ENCODE data around the gene PPIL3. TPM values are rescaled to one million over a fixed set of nuclear protein-coding genes. Genes with fewer than 3 reads are reported as not detected.

Gene PPIL3
- total RNA-seq, 4 donors from 2014 or later = 6.9 to 16.3 (median 13.4) TPM

GRCh38 chr2:200861617-200862155 is 27.2 kb downstream of the PPIL3 start:
- H3K4me1 ChIP-seq = peaks cover 41 to 72% (median 66%) of the 10 kb centered on the region in 4 donors
- 3% methylated on average over 4 of the region's 4 CpGs for WGBS
- H3K36me3 ChIP-seq = peaks cover 28 to 56% (median 34%) of the 10 kb centered on the region in 4 donors
- peaks cover 0 to 3% (median 0%) of the 10 kb centered on the region in 4 donors for H3K27me3 ChIP-seq
- no peak for TF ChIP-seq POLR2A (IDR thresholded peaks at IDR 0.05; ENCODE audit: low read depth)
- no peak for TF ChIP-seq CTCF (IDR thresholded peaks at IDR 0.05)
- no peak for TF ChIP-seq EP300 (IDR thresholded peaks at IDR 0.05)
- no peak for TF ChIP-seq POLR2AphosphoS5 (IDR thresholded peaks at IDR 0.05)
- intact Hi-C loops (cut with DNase I) = loop anchor here (5.0 kb wide), 1 partner anchor 49 kb away; the partner anchor contains the start of gene BZW1
- DNase-seq (ENCODE audit: extremely low spot score) = no peak
- H3K27ac ChIP-seq (replicated peaks in 1 of 4) = peak overlapping the region; percentile 98 to 100 (median 100)
- H3K4me3 ChIP-seq = peak overlapping the region; percentile 76 to 98 (median 90)
- no peaks in the 10 kb centered on the region for H3K9me3 ChIP-seq

- WGBS = 20% methylated on average over 12 of the region's 12 CpGs
These were observed 28.6 kb downstream of the PPIL3 start for GRCh38 chr2:200860092-200860795.

GRCh38 chr2:200856806-200857205 is 32.1 kb downstream of the PPIL3 start:
- intact Hi-C loops (cut with DNase I) = no loop called here
- peaks cover 37 to 74% (median 63%) of the 10 kb centered on the region in 4 donors for H3K4me1 ChIP-seq
- no peak overlapping the region for H3K27ac ChIP-seq (replicated peaks in 1 of 4)
- H3K9me3 ChIP-seq = no peaks in the 10 kb centered on the region
- no peak for DNase-seq (ENCODE audit: extremely low spot score)
- 83% methylated on average over 8 of the region's 8 CpGs for WGBS
- H3K36me3 ChIP-seq = peaks cover 77 to 90% (median 83%) of the 10 kb centered on the region in 4 donors
- no peaks in the 10 kb centered on the region for H3K27me3 ChIP-seq
- no peak overlapping the region for H3K4me3 ChIP-seq
- no peak for TF ChIP-seq POLR2AphosphoS5 (IDR thresholded peaks at IDR 0.05)
- TF ChIP-seq EP300 (IDR thresholded peaks at IDR 0.05) = no peak
- no peak for TF ChIP-seq CTCF (IDR thresholded peaks at IDR 0.05)
- TF ChIP-seq POLR2A (IDR thresholded peaks at IDR 0.05; ENCODE audit: low read depth) = no peak

More at GRCh38 chr2:200860092-200860795, 28.6 kb downstream of the PPIL3 start:
- Histone ChIP-seq H3K36me3 (peaks cover 43 to 70% (median 49%) of the 10 kb centered on the region in 4 donors), H3K4me1 (peaks cover 42 to 72% (median 70%) of the 10 kb centered on the region in 4 donors), H3K27me3 (peaks cover 0 to 3% (median 0%) of the 10 kb centered on the region in 4 donors), H3K4me3 (peak overlapping the region; percentile 76 to 98 (median 90)), H3K27ac (replicated peaks in 1 of 4) (peak overlapping the region; percentile 55 to 100 (median 99)), H3K9me3 (no peaks in the 10 kb centered on the region)
- TF ChIP-seq POLR2A (IDR thresholded peaks at IDR 0.05; ENCODE audit: low read depth) (no peak), EP300 (IDR thresholded peaks at IDR 0.05) (no peak), POLR2AphosphoS5 (IDR thresholded peaks at IDR 0.05) (peak; percentile 54 to 66)
- intact Hi-C loops (cut with DNase I) = loop anchor here (5.0 kb wide), 1 partner anchor 48 kb away; the partner anchor contains the start of gene BZW1
- no peak for DNase-seq (ENCODE audit: extremely low spot score)

- Histone ChIP-seq H3K4me1 (peaks cover 9 to 33% (median 21%) of the 10 kb centered on the region in 4 donors), H3K4me3 (no peak overlapping the region), H3K36me3 (peaks cover 70 to 75% (median 73%) of the 10 kb centered on the region in 4 donors), H3K9me3 (no peaks in the 10 kb centered on the region), H3K27ac (replicated peaks in 1 of 4) (no peak overlapping the region), H3K27me3 (no peaks in the 10 kb centered on the region)
- TF ChIP-seq POLR2A (IDR thresholded peaks at IDR 0.05; ENCODE audit: low read depth) (no peak), EP300 (IDR thresholded peaks at IDR 0.05) (no peak), POLR2AphosphoS5 (IDR thresholded peaks at IDR 0.05) (no peak), CTCF (IDR thresholded peaks at IDR 0.05) (no peak)
- intact Hi-C loops (cut with DNase I) = no loop called here
- DNase-seq (ENCODE audit: extremely low spot score) = no peak
- 88% methylated on average over 2 of the region's 2 CpGs for WGBS
These were observed 36.3 kb downstream of the PPIL3 start for GRCh38 chr2:200852605-200853004.

Data from esophagus muscularis mucosa (tissue), 4 donors.